ENCODE measurements around the gene RERE.

- TF ChIP-seq TAF1 (IDR thresholded peaks at IDR 0.05; ENCODE audit: low read depth), result no peak
- no peak for TF ChIP-seq TEAD4 (IDR thresholded peaks at IDR 0.05)
- no peak for TF ChIP-seq MAX (IDR thresholded peaks at IDR 0.05)
- no peak for TF ChIP-seq FOXM1 (IDR thresholded peaks at IDR 0.05; ENCODE audit: borderline replicate concordance, low read depth)
- TF ChIP-seq EP300 (IDR thresholded peaks at IDR 0.05; ENCODE audit: borderline replicate concordance), result no peak
- TF ChIP-seq CEBPB (IDR thresholded peaks at IDR 0.05), result no peak
- TF ChIP-seq YY1 (IDR thresholded peaks at IDR 0.05; ENCODE audit: low read depth), result no peak
- TF ChIP-seq RAD21 (IDR thresholded peaks at IDR 0.05; ENCODE audit: low read depth), result no peak
These were observed 132.8 kb downstream of the RERE start for GRCh38 chr1:8684590-8684989.

All from Ishikawa (cell line).